Right lobe of liver (tissue), 6 donors: ENCODE data around the gene BANP. TPM values are rescaled to one million over a fixed set of nuclear protein-coding genes. Genes with fewer than 3 reads are reported as not detected.

Experiments
- ATAC-seq, 4 donors: fragments of 200-7000 bp; cut with Tn5 transposase; one replicate each; pipeline ENCODE4 v1.9.1; 2020; ENCODE audit warnings: mild to moderate bottlenecking in 4 of 4, moderate library complexity in 4 of 4
- DNase-seq, 3 donors: peaks; one replicate each; pipeline ENCODE4 v3.0.0-alpha.2; 2020
- H3K27ac ChIP-seq, 3 donors: fragments of 200-600 bp; one replicate each; pipeline ENCODE4 v1.8.0; 2022
- H3K27me3 ChIP-seq, 2 donors: fragments of 200-600 bp; one replicate each; pipeline ENCODE4 v1.8.0; 2022
- H3K36me3 ChIP-seq, 4 donors: fragments of 200-600 bp; sonication (generic) in 1 of 4; one replicate each; pipeline versions ENCODE4 v1.5.1 to v1.8.0; 2017 to 2022; ENCODE audit warnings: control low read depth in 1 of 4
- H3K4me1 ChIP-seq, 4 donors: fragments of 200-600 bp; sonication (generic) in 1 of 4; one replicate each; pipeline versions ENCODE4 v1.5.1 to v1.8.0; 2017 to 2022; ENCODE audit warnings: control low read depth in 1 of 4
- H3K4me3 ChIP-seq, 3 donors: fragments of 200-600 bp; one replicate each; pipeline ENCODE4 v1.8.0; 2022
- H3K9me3 ChIP-seq, 4 donors: fragments of 200-600 bp; sonication (generic) in 1 of 4; one replicate each; pipeline versions ENCODE4 v1.5.1 to v1.8.0; 2017 to 2022; ENCODE audit warnings: control low read depth in 1 of 4
- CTCF ChIP-seq, 4 donors: fragments of 200-600 bp in 3 of 4; fragments of 450-650 bp in 1 of 4; IDR thresholded peaks; one replicate each; pipeline versions ENCODE4 v1.5.1 to v1.8.0; 2016 to 2022; ENCODE audit warnings: antibody characterized with exemption in 4 of 4, mild to moderate bottlenecking in 2 of 4
- POLR2A ChIP-seq: fragments of 450-650 bp; IDR thresholded peaks from one replicate; pipeline ENCODE4 v1.6.1; 2017; ENCODE audit warnings: antibody characterized with exemption, mild to moderate bottlenecking
- WGBS: methylation state at CpG from one replicate; pipeline ENCODE4 v1.1.6; 2018; ENCODE audit warnings: low coverage, low lambda C conversion rate; ENCODE audit not compliant: insufficient coverage; ENCODE audit errors: missing lambda C conversion rate; 5-methylcytosine and 5-hydroxymethylcytosine counted together
- intact Hi-C, 2 donors: fragments of 100-400 bp; cut with DNase I; formaldehyde crosslinking; loops; one replicate each; pipeline versions ENCODE4 v1.11.2 to v1.14.1; 2022
- total RNA-seq, 6 experiments: library from RNA; depleted of rRNA in 2 of 6; stranded (reverse); fragments of >200 nt in 2 of 6; fragmentation: NEBNext Ultra II Directional in 3 of 6; extraction: Animal tissue kit (Norgen Biotek cat#: 25700) in 3 of 6; gene quantifications; one replicate each; pipeline versions ENCODE4 v1.1.0 to v1.2.4, GENCODE V29; 2016 to 2023
- donor health status: DM: no; HTN: yes; CAD: no.
- donor health status: DM: no; HTN: no; CAD: no.
- donor health status: DM: no; HTN: no; CAD: no.
- donor health status: DM: no; HTN: yes; CAD: no.
- donor health status: DM: no; HTN: yes; CAD: no.

The BANP gene
- total RNA-seq, 6 experiments from 2014 or later = 11.2 to 20.7 (median 18.8) TPM

DNA sequence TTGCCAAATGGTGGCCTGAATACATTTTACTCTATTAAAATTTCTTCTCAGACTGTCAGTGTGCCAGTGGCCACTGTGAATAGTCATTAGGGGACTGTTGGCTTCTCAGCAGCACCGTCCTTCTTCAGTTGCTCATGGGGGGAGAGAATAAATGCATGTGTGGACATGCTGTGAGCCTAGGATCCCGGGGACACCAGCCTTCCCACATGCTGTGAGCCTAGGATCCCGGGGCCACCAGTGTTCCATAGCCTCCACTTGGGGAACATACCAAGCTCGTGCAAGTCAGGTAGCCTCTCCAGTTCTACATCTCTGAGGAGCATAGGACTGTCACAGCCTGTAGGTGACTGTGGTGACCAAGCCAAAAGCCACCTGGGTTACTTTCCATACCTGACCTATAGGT, 51.5 kb downstream of the BANP start:
- TF ChIP-seq CTCF (IDR thresholded peaks at IDR 0.05) (no peak), POLR2A (no peak)
- H3K9me3 ChIP-seq = no peaks in the 10 kb centered on the region
- no peaks in the 10 kb centered on the region for H3K4me1 ChIP-seq
- H3K27ac ChIP-seq = no peak overlapping the region
- peaks cover 0 to 28% (median 0%) of the 10 kb centered on the region in 4 donors for H3K36me3 ChIP-seq
- H3K27me3 ChIP-seq = no peaks in the 10 kb centered on the region
- WGBS = 89% methylated on average over 3 of the region's 4 CpGs
- intact Hi-C loops = no loop called here
- no peak for DNase-seq
- no peak overlapping the region for H3K4me3 ChIP-seq
- ATAC-seq = no peak

DNA sequence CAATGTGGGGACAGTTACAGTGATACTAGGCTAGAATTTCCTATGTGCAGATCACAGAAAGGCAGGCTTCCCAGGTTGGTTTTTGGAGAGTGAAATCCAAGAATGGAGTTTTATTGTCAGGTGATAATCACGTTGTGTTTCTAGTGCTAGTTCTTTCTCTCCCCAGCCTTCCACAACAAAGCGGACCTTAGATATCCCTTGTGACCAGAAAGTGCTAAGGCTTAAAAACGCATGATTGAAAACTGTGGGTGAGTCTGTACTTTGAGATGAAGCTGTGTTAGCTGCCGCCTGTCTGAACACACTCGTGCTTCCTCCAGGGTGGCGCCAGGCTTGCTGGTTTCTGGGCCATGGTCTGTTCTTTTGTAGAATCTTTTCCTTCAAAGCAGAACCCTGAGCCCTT, 52.1 kb downstream of the BANP start:
- no peak for DNase-seq
- intact Hi-C loops = no loop called here

GRCh38 chr16:88003736-88004135, 52.5 kb downstream of the BANP start:
- H3K36me3 ChIP-seq = peaks cover 0 to 38% (median 2%) of the 10 kb centered on the region in 4 donors
- WGBS = 79% methylated on average over 7 of the region's 9 CpGs

More for the DNA sequence above, 52.1 kb downstream of the BANP start:
- no peaks in the 10 kb centered on the region for H3K4me1 ChIP-seq
- no peak overlapping the region for H3K27ac ChIP-seq
- H3K4me3 ChIP-seq = no peak overlapping the region
- WGBS = 88% methylated on average over 6 of the region's 6 CpGs
- H3K9me3 ChIP-seq = no peaks in the 10 kb centered on the region
- no peaks in the 10 kb centered on the region for H3K27me3 ChIP-seq
- H3K36me3 ChIP-seq = peaks cover 0 to 34% (median 2%) of the 10 kb centered on the region in 4 donors
- no peak for ATAC-seq
- TF ChIP-seq POLR2A (no peak), CTCF (IDR thresholded peaks at IDR 0.05) (no peak)

GRCh38 chr16:88004391-88004790, 53.2 kb downstream of the BANP start:
- Histone ChIP-seq H3K4me1 (no peaks in the 10 kb centered on the region), H3K36me3 (peaks cover 0 to 44% (median 2%) of the 10 kb centered on the region in 4 donors), H3K4me3 (no peak overlapping the region), H3K9me3 (no peaks in the 10 kb centered on the region), H3K27me3 (no peaks in the 10 kb centered on the region), H3K27ac (no peak overlapping the region)
- ATAC-seq (peak in 2 of 4 donors; percentile 27 to 47), DNase-seq (peak in 1 of 3 donors; percentile 34)
- no peak for TF ChIP-seq POLR2A
- TF ChIP-seq CTCF (IDR thresholded peaks at IDR 0.05) = no peak
- intact Hi-C loops = no loop called here
- WGBS = 85% methylated on average over 4 of the region's 16 CpGs

More at GRCh38 chr16:88003736-88004135, 52.5 kb downstream of the BANP start:
- intact Hi-C loops = no loop called here
- no peaks in the 10 kb centered on the region for H3K9me3 ChIP-seq
- no peaks in the 10 kb centered on the region for H3K27me3 ChIP-seq
- no peak for TF ChIP-seq POLR2A
- no peak for TF ChIP-seq CTCF (IDR thresholded peaks at IDR 0.05)
- no peak overlapping the region for H3K4me3 ChIP-seq
- H3K27ac ChIP-seq = no peak overlapping the region
- no peak for ATAC-seq
- DNase-seq = peak in 1 of 3 donors; percentile 24
- H3K4me1 ChIP-seq = no peaks in the 10 kb centered on the region

DNA sequence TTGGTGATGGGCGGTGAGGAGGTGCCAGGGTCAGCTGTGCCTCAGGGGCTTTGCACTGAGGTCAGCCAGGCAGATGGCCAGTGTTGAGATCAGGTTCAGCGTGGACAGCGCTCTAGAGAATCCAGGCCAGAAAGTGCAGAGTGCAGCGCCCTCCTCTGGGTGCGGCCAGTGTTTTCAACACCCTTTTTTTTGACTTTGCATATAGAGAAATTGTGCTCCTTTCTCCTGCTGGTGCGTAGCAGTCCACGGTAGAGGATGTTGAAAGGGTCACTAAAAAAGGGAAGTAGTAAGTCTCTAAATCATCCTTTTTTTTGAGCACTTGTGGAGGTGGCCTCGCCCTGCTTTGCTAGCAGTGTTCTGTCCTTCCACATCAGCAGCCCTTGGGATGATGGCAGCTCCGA, 53.9 kb downstream of the BANP start:
- TF ChIP-seq CTCF (IDR thresholded peaks at IDR 0.05) = peak in 1 of 4 donors; percentile 6
- TF ChIP-seq POLR2A = no peak
- ATAC-seq (peak in 2 of 4 donors; percentile 23 to 51), DNase-seq (no peak)
- no peak overlapping the region for H3K27ac ChIP-seq
- 88% methylated on average over 5 of the region's 9 CpGs for WGBS
- no peaks in the 10 kb centered on the region for H3K27me3 ChIP-seq
- peaks cover 0 to 44% (median 2%) of the 10 kb centered on the region in 4 donors for H3K36me3 ChIP-seq
- H3K9me3 ChIP-seq = no peaks in the 10 kb centered on the region
- H3K4me3 ChIP-seq = no peak overlapping the region
- no peaks in the 10 kb centered on the region for H3K4me1 ChIP-seq
- intact Hi-C loops = no loop called here
